Measurements from ENCODE around the gene RPS2.

Gene RPS2

DNA sequence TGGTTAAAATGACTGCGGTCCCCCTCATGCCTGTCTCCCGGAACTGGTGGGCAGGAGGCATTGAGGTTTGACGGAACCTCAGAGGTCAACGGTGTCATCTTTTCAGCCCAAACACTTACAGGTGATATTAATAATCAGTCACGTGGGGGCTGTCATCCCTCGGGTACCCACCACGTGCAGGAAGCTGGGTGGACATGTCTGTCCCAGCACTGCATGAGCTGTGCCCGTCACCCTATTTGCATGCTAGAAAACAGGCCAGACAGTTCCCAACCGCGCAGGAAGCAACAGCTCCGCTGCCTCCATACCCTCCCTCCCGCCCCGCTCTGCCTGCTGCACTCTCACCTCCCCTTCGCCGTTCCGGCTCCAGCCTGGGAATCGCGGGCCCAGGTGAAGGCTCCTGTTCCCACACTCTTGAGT lies 26.5 kb upstream of the RPS2 start:
- DNase-seq (ENCODE audit: low read depth, low spot score) = no peak
- H3K27me3 ChIP-seq (ENCODE audit: insufficient read depth, insufficient read length) = peaks cover 28% of the 10 kb centered on the region
- H3K4me1 ChIP-seq (ENCODE audit: insufficient read depth, insufficient read length) = peaks cover 36% of the 10 kb centered on the region
- H3K36me3 ChIP-seq (ENCODE audit: insufficient read depth, insufficient read length, low read length) = peaks cover 30% of the 10 kb centered on the region
- peak overlapping the region; percentile 89 for H3K9ac ChIP-seq (ENCODE audit: insufficient read length, low read depth)
- no peaks in the 10 kb centered on the region for H3K9me3 ChIP-seq (ENCODE audit: insufficient read depth, low read length)
- TF ChIP-seq SUZ12 (IDR thresholded peaks at IDR 0.05; ENCODE audit: extremely low read depth, insufficient read depth, insufficient read length) (no peak), YY1 (IDR thresholded peaks at IDR 0.05; ENCODE audit: insufficient read depth, insufficient read length) (no peak), ZNF274 (IDR thresholded peaks at IDR 0.05; ENCODE audit: low read depth, low read length) (no peak)
- H3K4me3 ChIP-seq (ENCODE audit: insufficient read length, low read depth) = peak overlapping the region; percentile 63

DNA sequence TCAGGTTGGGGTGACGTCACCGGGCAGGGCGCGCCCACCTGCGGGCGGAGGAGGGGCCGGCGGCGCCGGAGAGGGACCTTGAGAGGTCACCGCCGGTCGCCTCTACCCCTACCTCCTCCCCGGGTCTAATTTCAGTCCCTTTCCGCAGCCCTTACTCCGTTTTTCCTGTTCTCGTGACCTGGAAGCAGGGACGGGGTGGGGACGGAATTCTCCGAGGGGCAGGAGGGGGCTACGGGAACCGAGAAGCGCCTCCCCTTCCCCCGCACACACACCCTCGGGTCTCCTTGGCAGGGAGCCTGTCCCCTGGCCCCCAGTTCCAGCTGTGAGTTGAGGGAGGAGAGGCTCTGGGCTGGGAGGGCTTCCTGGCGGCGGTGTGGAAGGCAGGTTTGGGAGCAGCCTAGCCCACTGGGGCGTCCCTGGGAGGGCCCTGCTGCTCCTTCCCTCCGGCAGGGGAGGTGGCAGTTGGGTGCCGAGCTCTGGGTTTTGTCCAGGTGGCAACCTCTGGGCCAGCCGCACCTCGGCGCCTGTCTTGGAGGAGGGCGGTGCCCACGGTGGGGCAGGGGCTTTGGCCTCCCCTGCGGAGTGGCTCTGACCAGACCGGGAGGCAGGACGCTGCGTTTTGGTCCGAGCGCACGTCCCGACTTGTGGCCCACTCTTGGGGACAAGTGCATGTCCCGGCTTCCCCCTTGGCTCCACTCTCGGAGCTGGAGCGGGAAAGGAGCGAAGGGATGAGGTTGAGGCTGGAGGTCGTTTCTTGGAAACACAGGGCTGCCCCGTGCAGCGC lies 25.9 kb upstream of the RPS2 start:
- H3K9ac ChIP-seq (ENCODE audit: insufficient read length, low read depth) = peak overlapping the region; percentile 89
- peaks cover 42% of the 10 kb centered on the region for H3K4me1 ChIP-seq (ENCODE audit: insufficient read depth, insufficient read length)
- peaks cover 31% of the 10 kb centered on the region for H3K36me3 ChIP-seq (ENCODE audit: insufficient read depth, insufficient read length, low read length)
- peak overlapping the region; percentile 63 for H3K4me3 ChIP-seq (ENCODE audit: insufficient read length, low read depth)
- no peak for TF ChIP-seq YY1 (IDR thresholded peaks at IDR 0.05; ENCODE audit: insufficient read depth, insufficient read length)
- TF ChIP-seq ZNF274 (IDR thresholded peaks at IDR 0.05; ENCODE audit: low read depth, low read length) = no peak
- TF ChIP-seq SUZ12 (IDR thresholded peaks at IDR 0.05; ENCODE audit: extremely low read depth, insufficient read depth, insufficient read length) = no peak
- no peaks in the 10 kb centered on the region for H3K9me3 ChIP-seq (ENCODE audit: insufficient read depth, low read length)
- peaks cover 28% of the 10 kb centered on the region for H3K27me3 ChIP-seq (ENCODE audit: insufficient read depth, insufficient read length)
- DNase-seq (ENCODE audit: low read depth, low spot score) = no peak

DNA sequence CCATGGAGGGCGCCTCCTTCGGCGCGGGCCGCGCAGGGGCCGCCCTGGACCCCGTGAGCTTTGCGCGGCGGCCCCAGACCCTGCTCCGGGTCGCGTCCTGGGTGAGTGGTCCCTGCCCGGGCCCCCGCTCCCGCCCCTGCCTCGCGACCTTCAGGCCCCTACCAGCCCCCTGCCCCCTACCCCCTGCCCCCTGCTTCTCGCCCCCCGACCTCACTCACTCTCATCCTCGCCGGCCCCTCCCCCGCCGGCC lies 25.4 kb upstream of the RPS2 start:
- H3K36me3 ChIP-seq (ENCODE audit: insufficient read depth, insufficient read length, low read length) = peaks cover 31% of the 10 kb centered on the region
- peak overlapping the region; percentile 49 for H3K4me3 ChIP-seq (ENCODE audit: insufficient read length, low read depth)
- no peaks in the 10 kb centered on the region for H3K9me3 ChIP-seq (ENCODE audit: insufficient read depth, low read length)
- peak overlapping the region; percentile 58 for H3K9ac ChIP-seq (ENCODE audit: insufficient read length, low read depth)
- DNase-seq (ENCODE audit: low read depth, low spot score) = no peak
- H3K4me1 ChIP-seq (ENCODE audit: insufficient read depth, insufficient read length) = peaks cover 45% of the 10 kb centered on the region
- peaks cover 28% of the 10 kb centered on the region for H3K27me3 ChIP-seq (ENCODE audit: insufficient read depth, insufficient read length)
- TF ChIP-seq SUZ12 (IDR thresholded peaks at IDR 0.05; ENCODE audit: extremely low read depth, insufficient read depth, insufficient read length) (no peak), YY1 (IDR thresholded peaks at IDR 0.05; ENCODE audit: insufficient read depth, insufficient read length) (no peak), ZNF274 (IDR thresholded peaks at IDR 0.05; ENCODE audit: low read depth, low read length) (no peak)

DNA sequence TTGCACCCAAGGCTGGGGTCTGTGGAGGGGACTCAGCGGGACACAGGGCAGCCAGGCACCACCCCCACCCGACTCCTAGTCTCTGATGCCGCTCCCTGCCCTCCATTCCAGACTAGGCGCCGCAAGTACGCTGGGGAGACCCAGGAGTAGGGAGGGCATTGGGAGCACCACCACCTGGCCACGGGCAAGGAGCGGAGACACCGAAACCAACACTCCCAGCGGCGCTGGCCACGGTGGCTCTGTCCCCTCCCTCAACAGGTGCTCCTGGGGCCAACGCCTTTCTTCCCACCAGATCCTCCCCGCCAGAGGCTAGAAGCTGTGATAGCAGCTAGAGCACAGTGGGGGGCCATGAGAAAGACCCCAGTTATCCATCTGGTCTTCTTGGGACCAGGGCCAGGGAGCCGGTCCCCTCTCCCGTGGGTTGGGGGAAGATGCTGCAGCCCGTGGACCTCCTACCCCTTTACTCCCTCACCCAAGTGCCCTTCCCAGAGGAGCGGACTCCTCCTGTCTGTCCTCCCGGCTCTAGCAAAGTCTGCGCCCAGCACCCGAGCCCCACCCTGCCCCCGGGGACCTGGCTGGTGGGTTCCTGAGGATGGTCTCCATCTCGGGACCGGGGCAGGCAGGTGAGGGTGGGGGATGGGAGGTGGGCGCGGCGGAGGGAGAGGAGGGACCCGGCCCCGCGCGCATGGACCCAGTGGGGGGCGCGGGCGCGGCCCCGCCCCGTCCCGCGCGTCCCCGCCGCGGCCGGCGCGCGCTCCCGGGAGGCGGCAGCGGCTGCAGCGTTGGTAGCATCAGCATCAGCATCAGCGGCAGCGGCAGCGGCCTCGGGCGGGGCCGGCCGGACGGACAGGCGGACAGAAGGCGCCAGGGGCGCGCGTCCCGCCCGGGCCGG lies 24.8 kb upstream of the RPS2 start, which contains the start of gene SYNGR3:
Gene SYNGR3 (plus strand): TSS at position 762 of the 892 bp plus-strand sequence. CDS start 133 bp downstream, outside the sequence.
- Histone ChIP-seq H3K4me3 (ENCODE audit: insufficient read length, low read depth) (peak within 1 kb of the TSS; percentile 63), H3K36me3 (ENCODE audit: insufficient read depth, insufficient read length, low read length) (peaks cover 34% of the 10 kb centered on the region), H3K9me3 (ENCODE audit: insufficient read depth, low read length) (no peaks in the 10 kb centered on the region), H3K4me1 (ENCODE audit: insufficient read depth, insufficient read length) (peaks cover 45% of the 10 kb centered on the region), H3K27me3 (ENCODE audit: insufficient read depth, insufficient read length) (peaks cover 28% of the 10 kb centered on the region), H3K9ac (ENCODE audit: insufficient read length, low read depth) (peak within 1 kb of the TSS; percentile 89)
- TF ChIP-seq SUZ12 (IDR thresholded peaks at IDR 0.05; ENCODE audit: extremely low read depth, insufficient read depth, insufficient read length) (no peak), YY1 (IDR thresholded peaks at IDR 0.05; ENCODE audit: insufficient read depth, insufficient read length) (no peak), ZNF274 (IDR thresholded peaks at IDR 0.05; ENCODE audit: low read depth, low read length) (no peak)
- no peak for DNase-seq (ENCODE audit: low read depth, low spot score)

DNA sequence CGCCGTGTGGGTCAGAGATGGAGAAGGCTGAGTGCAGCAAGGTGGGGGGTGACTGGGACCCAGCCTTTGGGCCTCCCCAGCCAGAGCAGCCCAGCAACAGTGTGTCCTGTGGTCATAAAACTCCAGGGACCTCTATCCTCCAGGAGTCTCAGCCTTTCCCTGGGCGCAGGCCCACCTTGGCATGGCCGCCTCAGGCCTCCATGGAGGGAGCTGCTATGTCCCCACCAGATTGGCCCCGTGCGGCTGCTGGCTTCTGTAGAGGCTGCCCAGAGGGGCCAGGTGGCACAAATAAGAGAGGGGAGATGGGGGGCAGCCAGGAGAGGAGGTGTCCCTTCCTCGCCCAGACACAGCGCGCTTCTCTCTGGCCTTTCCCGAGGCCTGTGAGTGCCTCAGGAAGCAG lies 22.6 kb upstream of the RPS2 start:
- H3K4me1 ChIP-seq (ENCODE audit: insufficient read depth, insufficient read length) = peaks cover 36% of the 10 kb centered on the region
- peaks cover 28% of the 10 kb centered on the region for H3K27me3 ChIP-seq (ENCODE audit: insufficient read depth, insufficient read length)
- H3K4me3 ChIP-seq (ENCODE audit: insufficient read length, low read depth) = no peak overlapping the region
- H3K9ac ChIP-seq (ENCODE audit: insufficient read length, low read depth) = no peak overlapping the region
- peaks cover 30% of the 10 kb centered on the region for H3K36me3 ChIP-seq (ENCODE audit: insufficient read depth, insufficient read length, low read length)
- no peaks in the 10 kb centered on the region for H3K9me3 ChIP-seq (ENCODE audit: insufficient read depth, low read length)
- no peak for TF ChIP-seq ZNF274 (IDR thresholded peaks at IDR 0.05; ENCODE audit: low read depth, low read length)
- no peak for TF ChIP-seq YY1 (IDR thresholded peaks at IDR 0.05; ENCODE audit: insufficient read depth, insufficient read length)
- TF ChIP-seq SUZ12 (IDR thresholded peaks at IDR 0.05; ENCODE audit: extremely low read depth, insufficient read depth, insufficient read length) = no peak
- DNase-seq (ENCODE audit: low read depth, low spot score) = no peak

DNA sequence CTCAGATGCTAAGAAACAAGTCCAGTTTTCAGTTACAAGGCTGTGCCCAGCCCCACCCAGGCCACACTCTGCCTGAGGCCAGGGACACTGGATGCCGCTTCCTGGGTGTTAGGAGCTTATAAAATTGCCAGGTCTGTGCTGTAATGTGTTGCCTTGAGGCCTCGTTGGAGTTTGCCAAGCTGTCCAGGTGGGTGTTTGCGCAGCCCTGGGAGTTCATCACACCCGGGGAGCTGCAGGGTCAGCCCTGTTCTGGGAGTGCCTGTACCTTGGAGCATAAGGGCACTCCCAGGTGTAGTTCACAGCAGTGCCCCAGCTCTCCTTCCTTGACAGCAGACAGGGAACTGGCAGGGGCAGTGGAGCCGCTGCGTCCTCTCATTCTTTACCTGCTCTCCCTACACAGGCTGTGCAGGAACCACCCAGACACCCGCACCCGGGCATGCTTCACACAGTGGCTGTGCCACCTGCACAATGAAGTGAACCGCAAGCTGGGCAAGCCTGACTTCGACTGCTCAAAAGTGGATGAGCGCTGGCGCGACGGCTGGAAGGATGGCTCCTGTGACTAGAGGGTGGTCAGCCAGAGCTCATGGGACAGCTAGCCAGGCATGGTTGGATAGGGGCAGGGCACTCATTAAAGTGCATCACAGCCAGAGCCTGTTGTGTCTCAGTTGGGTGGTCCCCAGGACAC lies 21.0 kb upstream of the RPS2 start:
- no peak for TF ChIP-seq ZNF274 (IDR thresholded peaks at IDR 0.05; ENCODE audit: low read depth, low read length)
- no peak for TF ChIP-seq SUZ12 (IDR thresholded peaks at IDR 0.05; ENCODE audit: extremely low read depth, insufficient read depth, insufficient read length)
- no peak for TF ChIP-seq YY1 (IDR thresholded peaks at IDR 0.05; ENCODE audit: insufficient read depth, insufficient read length)
- peaks cover 30% of the 10 kb centered on the region for H3K36me3 ChIP-seq (ENCODE audit: insufficient read depth, insufficient read length, low read length)
- H3K9me3 ChIP-seq (ENCODE audit: insufficient read depth, low read length) = no peaks in the 10 kb centered on the region
- no peak for DNase-seq (ENCODE audit: low read depth, low spot score)
- peak overlapping the region; percentile 61 for H3K9ac ChIP-seq (ENCODE audit: insufficient read length, low read depth)
- H3K27me3 ChIP-seq (ENCODE audit: insufficient read depth, insufficient read length) = peaks cover 14% of the 10 kb centered on the region
- peak overlapping the region; percentile 89 for H3K4me3 ChIP-seq (ENCODE audit: insufficient read length, low read depth)
- peaks cover 38% of the 10 kb centered on the region for H3K4me1 ChIP-seq (ENCODE audit: insufficient read depth, insufficient read length)
